22Rv1 (cell line): Measurements from ENCODE around the gene TM9SF3.

ENCODE experiments used
- H3K27ac ChIP-seq: fragments of 450-650 bp; 2 replicates; pipeline ENCODE4 v1.5.1; 2017
- CTCF ChIP-seq: fragments of 450-650 bp; IDR thresholded peaks from 2 replicates; pipeline ENCODE4 v1.5.1; 2017; ENCODE audit warnings: mild to moderate bottlenecking
- ZFX ChIP-seq: fragments of 450-650 bp; IDR thresholded peaks from 2 replicates; pipeline ENCODE4 v1.6.1; 2017; ENCODE audit warnings: antibody characterized with exemption, borderline replicate concordance

The TM9SF3 gene

GRCh38 chr10:96517284-96517683 is 69.5 kb downstream of the TM9SF3 start:
- TF ChIP-seq CTCF, result no peak
- TF ChIP-seq ZFX, result no peak
- H3K27ac ChIP-seq, result no peak overlapping the region

- no peak overlapping the region for H3K27ac ChIP-seq
- TF ChIP-seq CTCF (no peak), ZFX (no peak)
Measured at GRCh38 chr10:96516337-96516736, 70.5 kb downstream of the TM9SF3 start.

- TF ChIP-seq CTCF (peak; percentile 81), ZFX (no peak)
- H3K27ac ChIP-seq, result 0 out of 2 replicates have a peak within 1 kb of the TSS, but pooled peaks have one; percentile 15
Measured at GRCh38 chr10:96513698-96514561, 72.9 kb downstream of the TM9SF3 start, which contains the start of gene TLL2. TLL2 (minus strand) TSS chr10:96513926; CDS start chr10:96513685, 241 bp downstream.

- no peak for TF ChIP-seq CTCF
- TF ChIP-seq ZFX, result no peak
Measured at GRCh38 chr10:96513305-96513697, 73.5 kb downstream of the TM9SF3 start.

GRCh38 chr10:96512524-96513304 is 74.1 kb downstream of the TM9SF3 start:
- TF ChIP-seq ZFX (no peak), CTCF (no peak)
- H3K27ac ChIP-seq, result no peak overlapping the region

More at GRCh38 chr10:96513305-96513697, 73.5 kb downstream of the TM9SF3 start:
- 0 out of 2 replicates have a peak overlapping the region, but pooled peaks have one; percentile 15 for H3K27ac ChIP-seq

- TF ChIP-seq ZFX, result no peak
- TF ChIP-seq CTCF, result peak; percentile 79
- no peak overlapping the region for H3K27ac ChIP-seq
Measured at GRCh38 chr10:96511044-96511945, 75.5 kb downstream of the TM9SF3 start.
